NK-92 (cell line): ENCODE measurements around the gene TMEM42.
"Not testable (repeated sequence)": the region's sequence is repeated elsewhere in the genome, so short reads cannot be mapped to it uniquely, and the experiment has no call there.

Experiments used
- DNase-seq: peaks from one replicate; lab custom pipeline; 2025; ENCODE audit not compliant: unreplicated experiment; lab: John Stamatoyannopoulos, UW

The TMEM42 gene

DNA sequence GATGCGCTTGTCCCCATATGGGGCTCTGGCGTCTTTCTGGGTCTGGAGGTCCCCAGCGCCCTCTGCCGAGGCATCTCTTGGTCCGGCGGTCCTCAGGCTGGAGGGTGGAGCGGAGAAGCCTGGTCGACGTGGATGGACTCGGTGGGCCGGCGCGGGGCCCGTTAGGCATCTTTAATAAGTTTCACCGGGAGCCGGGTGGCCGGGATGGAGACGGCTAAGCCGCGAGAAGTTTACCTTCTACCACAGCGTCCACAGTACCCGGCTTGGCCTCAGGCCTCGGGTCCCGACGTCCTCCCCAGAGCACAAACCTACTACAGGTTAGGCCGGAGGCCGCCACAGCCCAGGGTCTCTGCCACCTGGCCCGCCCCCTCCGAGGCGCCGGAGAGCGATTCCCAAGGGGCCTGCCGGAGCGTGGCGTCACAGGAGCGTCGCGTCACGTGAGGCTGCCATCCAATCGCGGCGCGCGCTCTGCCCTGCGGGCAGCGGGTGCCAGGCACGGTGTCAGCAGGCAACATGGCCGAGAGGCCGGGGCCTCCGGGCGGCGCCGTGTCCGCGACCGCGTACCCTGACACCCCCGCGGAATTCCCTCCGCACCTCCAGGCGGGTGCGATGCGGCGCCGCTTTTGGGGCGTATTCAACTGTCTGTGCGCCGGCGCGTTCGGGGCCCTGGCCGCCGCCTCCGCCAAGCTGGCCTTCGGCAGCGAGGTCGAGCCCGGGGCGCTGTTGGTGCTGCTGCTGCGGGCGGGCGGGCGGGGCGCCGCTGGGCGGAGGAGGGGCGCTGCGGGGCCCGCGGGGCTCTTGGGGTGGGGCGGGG, at the start of gene TMEM42:
TSS of gene TMEM42 (plus strand) at position 501 of the 814 bp plus-strand sequence. CDS start at position 514, 13 bp downstream.
- DNase-seq, result no peak

DNA sequence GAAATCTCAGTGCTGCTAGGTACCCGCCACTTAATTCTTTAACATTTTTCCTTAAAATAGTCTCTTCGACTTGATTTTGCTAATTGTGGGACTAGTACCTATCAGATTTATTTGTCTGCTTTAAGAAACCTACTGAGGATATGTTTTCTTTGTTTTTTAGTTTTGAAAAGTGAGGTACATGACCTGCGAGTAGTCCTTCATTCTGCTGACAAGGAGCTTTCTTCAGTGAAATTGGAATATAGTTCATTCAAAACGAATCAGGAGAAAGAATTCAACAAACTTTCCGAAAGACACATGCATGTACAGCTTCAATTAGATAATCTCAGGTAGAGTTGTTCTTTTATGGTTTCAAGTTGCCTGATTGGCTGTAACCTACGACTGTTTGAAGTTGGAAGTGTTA, 47.0 kb upstream of the TMEM42 start:
- DNase-seq, result no peak

DNA sequence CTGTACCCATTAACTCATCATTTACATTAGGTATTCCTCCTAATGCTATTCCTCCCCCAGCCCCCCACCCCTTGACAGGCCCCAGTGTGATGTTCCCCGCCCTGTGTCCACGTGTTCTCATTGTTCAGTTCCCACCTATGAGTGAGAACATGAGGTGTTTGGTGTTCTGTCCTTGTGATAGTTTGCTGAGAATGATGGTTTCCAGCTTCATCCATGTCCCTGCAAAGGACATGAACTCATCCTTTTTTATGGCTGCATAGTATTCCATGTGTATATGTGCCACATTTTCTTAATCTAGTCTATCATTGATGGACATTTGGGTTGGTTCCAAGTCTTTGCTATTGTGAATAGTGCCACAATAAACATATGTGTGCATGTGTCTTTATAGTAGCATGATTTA, 45.4 kb upstream of the TMEM42 start:
- DNase-seq, result not testable (repeated sequence)

DNA sequence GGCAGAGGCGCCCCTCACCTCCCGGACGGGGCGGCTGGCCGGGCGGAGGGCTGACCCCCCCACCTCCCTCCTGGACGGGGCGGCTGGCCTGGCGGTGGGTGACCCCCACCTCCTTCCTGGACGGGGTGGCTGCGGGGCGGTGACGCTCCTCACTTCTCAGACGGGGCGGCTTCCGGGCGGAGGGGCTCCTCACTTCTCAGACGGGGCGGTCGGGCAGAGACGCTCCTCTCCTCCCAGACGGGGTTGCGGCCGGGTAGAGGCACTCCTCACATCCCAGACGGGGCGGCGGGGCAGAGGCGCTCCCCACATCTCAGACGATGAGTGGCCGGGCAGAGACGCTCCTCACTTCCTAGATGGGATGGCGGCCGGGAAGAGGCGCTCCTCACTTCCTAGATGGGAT, 40.5 kb upstream of the TMEM42 start:
- DNase-seq, result not testable (repeated sequence)

DNA sequence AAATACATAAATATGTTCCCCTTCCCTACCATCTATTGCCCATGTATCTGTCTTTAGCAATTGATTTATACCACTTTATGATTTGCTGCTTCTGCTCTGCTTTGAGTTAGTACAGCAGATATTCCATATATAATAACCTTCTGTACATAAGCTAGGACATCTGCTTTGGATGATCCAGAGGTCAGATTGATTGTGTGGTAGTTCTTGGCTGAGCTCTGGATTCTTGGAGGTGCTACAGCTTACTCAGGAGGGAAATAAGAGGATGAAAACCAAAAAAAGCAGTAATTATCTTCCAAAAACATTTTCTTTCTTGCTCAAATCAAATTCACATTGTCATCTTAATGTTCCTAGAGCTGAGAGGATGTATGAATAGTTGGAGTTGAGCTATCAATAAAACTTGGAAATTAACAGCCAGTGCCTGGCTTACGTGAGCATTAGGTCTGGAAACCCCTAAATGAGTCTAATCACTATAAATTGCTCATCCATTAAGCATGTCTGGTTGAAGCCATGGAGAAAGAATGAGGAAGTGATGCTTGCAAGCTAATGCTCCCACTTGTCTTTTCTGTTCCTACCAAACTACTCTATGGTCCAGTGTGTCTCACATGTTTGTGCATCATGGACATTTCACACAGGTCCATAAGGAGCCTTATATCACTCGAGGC, 36.3 kb upstream of the TMEM42 start:
- no peak for DNase-seq

DNA sequence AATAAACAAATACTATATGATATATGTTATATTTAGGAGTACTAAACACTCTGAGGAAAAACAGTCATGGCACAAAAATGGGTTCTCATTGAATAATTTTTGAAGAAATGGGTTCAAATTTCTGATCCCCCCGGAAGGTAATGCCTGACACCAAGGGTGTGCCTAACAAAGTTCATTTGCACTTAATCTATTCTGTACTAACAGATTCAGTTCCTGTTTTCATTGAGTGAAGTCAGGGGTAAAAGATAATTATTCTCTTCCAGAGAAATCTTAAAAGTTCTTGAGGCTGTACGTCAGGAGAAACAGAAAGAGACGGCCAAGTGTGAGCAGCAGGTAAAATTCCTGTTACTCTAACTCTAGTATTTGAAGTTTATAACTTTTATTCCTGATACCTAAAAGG, 34.5 kb upstream of the TMEM42 start:
- no peak for DNase-seq

DNA sequence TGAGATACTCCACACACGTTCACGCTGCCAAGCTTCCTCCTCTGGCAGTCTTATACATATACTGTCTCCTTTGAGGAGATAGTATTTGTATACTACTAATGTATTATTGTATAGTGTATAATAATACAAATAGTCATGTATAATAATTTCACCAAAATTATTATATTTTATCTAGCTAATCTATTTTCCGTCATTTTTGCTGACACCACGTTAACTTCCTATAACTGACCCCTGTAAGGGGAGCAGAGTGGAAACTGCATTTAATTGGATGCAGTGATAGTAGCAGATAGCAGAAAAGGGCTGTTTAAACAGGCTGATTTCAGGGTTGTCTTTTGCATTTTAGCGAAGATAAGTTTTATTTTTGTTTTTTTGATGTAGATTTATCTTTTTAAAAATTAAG, 30.5 kb upstream of the TMEM42 start:
- DNase-seq, result no peak

DNA sequence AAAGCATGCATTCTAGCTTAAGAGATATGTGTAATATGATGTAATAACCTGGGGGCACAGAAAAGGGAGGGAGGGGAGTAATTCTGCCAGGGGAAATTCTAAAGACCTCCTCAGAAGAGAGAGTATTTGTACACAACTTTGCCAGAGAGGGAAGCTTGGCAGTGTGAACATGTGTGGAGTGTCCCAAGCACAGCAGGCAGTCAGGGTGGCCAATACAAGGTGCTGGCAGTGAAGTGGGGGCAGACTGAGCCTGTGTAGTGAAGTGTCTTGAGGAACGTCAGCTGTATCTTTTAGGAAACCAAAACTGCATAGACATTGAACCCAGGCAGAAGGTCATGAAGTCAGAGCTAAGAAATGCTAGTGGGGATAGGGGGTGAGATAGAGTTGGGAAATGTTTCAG, 29.7 kb upstream of the TMEM42 start:
- no peak for DNase-seq

DNA sequence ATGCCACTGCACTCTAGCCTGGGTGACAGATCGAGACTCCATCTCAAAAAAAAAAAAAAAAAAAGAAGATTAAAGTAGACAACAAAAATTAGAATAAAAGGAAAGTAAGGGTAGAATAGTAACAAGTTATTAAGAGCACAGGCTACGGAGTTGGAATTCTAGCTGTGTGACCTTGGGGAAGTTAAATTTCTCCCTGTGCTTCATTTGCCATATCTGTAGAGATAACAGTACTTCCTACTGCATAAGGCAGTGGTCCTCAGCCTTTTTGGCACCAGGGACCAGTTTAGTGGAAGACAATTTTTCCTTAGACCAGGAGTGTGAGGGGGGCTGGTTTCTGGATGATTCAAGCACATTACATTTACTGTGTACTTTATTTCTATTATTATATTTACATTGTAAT, 28.7 kb upstream of the TMEM42 start:
- no peak for DNase-seq

DNA sequence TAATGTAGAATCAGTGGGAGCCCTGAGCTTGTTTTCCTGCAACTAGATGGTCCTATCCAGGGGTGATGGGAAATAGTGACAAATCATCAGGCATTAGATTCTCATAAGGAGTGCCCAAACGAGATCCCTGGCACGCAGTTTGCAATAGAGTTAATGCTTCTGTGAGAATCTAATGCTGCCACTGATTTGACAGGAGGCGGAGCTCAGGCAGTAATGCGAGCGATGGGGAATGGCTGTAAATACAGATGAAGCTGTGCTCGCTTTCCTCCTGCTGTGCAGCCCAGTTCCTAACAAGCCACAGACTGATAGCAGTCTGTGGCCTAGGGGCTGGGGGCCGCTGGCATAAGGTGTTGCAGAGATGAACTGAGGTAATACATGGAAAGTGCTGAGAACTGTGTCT, 28.3 kb upstream of the TMEM42 start:
- DNase-seq, result no peak

DNA sequence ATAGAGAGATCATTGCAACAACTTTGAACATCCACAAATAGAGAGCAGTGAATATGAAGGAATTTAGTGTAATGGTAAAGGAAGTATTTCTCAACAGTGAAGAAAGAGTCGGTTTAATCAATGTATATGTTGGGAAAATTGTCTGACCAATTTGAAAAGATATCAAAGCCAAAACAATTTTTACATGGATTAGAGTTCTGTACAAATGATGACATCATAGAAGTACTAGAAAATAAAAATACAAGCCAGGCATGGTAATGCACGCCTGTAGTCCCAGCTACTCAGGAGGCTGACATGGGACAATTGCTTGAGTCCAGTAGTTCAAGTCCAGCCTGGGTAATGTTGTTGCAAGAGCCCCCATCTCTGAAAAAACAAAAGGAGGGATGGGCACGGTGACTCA, 26.0 kb upstream of the TMEM42 start:
- DNase-seq, result no peak

DNA sequence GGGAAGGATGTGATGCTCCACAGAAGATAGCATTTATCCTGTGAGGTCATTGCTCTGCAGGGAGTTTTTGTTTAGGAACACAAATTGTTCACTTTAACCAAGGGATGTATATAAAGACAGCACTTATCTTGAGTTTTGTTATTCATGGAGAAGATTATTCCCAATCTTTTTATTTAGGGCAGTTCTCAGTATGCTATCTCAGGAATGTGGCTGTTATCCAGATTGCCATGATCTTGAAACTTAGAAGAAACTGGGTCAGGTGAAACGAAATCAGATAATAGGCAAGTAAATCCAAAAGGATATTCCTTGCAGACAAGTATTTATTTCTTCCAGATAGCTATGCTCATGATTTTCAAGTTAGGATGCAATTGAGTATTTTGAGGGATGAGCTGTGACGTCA, 19.3 kb upstream of the TMEM42 start:
- DNase-seq, result no peak

DNA sequence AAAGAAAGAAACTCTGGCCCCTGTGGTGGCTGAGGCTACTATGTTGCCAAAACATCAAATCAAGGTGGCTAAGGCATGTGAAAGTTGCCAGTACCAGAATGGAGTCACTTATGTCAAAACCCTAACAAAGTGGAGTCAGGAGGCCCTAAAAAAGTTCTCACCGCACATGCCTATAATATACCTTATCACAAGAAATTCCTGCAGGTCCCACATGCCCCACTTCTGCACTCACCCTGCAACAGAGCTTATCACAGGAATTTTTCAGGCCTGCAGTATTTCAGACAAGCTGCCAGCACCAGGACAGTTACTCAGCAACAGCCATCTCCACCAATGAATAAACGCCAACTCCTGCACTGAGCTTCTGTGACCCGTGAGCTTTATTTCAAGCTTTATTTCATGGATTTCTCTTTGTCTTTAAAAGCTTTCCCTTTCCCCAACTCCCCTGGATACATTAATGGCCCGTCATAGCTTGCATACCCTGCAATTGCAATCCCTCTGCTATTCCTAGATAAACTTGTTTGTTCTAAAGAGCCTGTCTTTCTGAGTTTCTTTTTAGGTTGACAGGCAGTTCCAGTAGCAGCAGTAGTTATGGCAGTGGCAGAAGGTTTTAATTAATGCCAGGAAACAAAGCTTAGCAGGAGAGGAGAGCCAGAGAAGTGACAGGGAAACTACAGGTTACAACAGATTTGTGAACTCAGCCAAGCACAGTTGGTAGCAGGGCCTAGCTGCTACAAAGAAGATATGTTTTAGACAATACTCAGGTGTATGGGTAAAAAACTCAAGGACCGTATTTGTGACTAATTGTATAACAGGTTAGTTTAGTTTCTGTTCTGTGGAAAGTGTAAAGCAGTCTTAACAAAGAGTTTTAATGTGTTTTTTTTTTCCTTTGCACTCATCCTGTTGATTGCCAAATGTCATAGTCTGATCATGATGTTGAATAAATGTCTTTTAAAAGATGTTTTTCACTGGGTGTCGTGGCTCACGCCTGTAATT, 15.9 kb upstream of the TMEM42 start:
- no peak for DNase-seq

DNA sequence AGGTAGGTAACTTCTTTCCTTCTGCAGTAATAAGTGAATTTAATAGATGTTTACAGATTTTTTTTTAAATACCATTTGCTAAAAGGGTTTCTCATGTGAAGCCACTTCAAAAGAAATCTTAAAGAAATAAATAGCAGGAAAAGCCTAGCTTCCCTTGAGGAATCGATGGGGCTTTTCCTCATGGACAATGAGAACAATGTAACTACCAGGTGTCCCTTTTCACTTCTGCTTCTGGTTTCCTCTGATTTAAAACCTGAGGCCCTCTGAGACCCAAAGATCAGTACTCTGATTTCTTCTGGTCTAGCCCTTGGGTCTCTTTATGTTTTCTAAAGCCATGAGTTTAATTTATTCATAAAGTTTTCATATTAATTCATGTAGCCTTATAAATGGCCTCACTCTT, 13.1 kb upstream of the TMEM42 start:
- DNase-seq, result no peak

DNA sequence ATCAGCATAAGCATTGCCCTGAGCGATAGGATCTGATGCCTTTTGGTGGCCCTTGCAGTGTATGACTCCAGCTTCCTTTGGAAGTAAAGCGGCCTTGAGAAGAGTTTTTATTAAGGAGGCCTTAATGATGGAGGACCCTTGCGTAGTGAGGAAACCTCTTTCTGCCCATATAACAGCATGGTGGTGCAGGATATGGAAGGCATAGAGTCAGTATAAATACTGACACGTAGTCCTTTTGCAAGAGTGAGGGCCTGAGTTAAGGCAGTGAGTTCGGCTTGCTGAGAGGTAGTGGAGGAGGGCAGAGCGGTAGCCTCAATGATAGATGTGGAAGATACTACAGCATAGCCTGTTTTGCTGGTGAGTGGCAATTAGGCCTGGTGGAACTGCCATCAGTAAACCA, 5.0 kb upstream of the TMEM42 start:
- DNase-seq, result not testable (repeated sequence)

DNA sequence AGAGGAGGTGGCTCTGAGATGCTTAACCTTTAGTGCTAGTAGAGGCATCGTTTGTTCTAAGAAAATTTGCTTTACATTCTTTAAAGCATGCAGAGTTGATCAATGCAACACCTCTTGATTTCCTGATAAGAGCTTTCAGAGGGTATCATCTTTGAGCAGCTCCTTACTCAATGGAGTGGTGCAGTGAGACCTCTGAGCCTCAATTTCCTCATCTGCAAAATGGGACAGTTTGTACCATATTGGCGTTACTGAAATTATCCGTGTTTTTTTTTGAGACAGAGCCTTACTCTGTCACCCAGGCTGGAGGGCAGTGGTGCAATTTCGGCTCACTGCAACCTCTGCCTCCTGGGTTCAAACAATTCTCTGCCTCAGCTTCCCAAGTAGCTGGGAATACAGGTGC, 1.6 kb upstream of the TMEM42 start:
- no peak for DNase-seq

DNA sequence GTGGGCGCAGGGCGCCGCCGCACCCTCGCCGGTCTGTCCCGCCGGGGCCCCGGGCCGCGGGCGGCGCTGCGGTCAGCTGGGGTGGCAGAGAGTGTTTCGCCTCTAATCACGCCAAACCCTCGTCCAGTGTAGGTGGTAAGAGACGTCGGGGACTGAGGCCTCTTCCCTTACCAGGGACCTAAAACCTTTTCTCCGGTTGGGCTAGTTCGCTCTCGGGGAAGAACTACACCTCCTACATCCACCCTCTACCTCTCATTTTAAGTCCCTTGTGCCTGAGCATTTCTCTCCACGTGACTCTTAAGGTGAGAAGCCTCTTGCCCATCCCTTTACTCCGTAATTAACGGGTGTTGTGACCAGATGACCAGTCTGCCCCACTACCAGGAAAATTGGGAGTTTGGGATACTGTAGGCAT, 520 bp downstream of the TMEM42 start:
- no peak for DNase-seq

DNA sequence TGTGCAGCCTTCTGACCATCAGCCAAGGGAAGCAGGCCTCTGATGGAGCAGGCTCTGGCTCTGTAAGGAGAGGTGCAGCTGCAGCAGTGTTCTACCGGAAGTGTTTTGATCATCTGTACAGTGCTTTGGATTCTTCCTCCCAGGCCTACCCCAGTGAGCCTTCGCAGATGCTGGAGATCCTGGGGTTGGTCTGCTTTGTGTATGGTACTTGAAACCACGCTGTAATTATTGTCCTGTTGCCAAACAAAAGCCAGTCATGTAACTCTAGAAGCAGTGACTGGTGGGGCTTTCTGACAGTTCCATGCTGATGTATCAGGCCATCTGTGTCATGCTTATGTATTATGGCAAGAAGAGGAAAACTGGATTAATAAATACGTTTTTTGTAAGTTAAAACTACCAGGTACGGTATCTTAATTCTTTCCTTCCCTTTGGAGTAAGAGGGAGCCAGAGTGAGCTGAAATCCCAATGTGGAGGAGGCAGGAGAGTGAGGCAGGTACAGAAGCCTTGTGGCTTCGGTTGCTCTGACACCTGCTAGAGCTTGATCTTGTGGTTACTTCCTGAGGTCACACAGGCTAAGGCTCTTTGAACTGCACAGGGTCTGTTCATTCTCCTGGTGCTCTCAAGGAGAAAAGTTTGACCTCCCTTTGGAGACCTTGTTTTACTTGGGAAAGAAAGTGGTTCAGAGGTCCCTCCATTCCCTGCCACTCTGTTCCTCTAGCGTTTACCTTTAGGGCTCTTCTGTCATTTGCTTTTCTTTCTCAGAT, 3.7 kb downstream of the TMEM42 start:
- no peak for DNase-seq

DNA sequence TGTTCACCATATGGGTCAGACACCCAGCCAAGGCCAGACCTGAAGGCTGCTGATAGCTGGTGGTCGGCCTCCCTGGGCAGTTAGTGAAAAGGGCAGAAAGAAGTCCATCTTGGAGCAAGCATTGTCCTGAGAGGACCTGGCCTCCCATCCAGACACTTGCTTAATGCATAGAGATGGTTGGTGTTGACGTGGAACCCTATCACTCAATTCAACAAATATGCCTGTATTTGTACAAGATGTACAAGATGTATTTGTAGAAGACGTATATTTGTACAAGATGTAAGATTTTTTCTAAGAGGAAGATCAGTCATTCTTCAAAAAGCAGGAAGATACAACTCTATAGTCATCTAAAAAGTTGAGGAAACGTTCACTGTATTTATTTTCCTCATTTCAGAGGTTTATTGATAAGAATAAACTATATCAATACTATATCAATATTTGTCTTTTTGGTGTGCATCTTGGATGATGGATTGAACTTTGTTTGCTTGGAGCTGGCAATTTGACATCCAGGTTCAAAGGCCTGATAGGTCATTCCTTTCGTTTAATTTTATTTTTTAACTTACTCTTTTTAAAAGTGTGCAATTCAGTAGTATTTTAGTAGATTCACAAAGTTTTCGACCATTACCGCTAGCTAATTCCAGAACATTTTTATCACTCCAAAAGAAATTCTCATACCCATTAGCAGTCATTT, 5.9 kb downstream of the TMEM42 start:
- DNase-seq, result no peak

DNA sequence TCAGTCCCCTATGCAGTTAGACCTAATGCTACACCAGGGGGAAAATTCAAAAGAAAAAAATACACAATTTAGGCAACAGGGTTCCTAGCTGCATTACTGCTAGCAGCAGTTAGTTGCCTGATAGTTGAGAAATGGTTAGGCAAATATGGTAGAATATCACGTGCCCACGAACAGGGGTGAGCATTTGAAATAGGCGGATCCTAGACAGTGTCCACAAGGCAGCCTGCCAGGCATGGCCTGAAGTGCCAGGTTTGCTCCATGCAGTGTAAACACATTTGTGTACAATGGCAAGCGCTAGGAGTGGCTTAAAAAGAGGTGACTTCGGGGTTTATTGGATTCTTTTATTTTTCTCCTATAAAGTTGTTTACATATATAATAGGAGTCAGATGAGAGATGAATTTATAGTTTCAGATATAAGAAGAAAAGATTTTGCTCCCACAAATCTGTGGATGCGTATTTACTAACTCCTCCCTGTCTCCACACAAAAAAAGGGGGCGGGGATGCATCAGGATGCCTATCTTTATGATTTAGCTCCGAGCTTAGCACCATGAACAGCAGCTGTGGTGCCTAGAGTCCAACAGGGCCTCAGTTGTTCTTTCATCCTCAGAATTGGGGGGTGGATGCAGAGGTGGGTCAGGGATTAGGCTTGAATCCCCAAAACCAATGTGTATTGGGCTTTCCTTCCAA, 8.8 kb downstream of the TMEM42 start:
- no peak for DNase-seq
